Measurements from ENCODE around the gene ZNF554. TPM values are rescaled to one million over a fixed set of nuclear protein-coding genes. Genes with fewer than 3 reads are reported as not detected.

ZNF554 gene
- total RNA-seq, 2 experiments from 2014 or later = 3.5 to 3.6 TPM

- Histone ChIP-seq H3K27me3 (ENCODE audit: control insufficient read depth in 1 of 2, insufficient read depth in 2 of 2, low read length in 2 of 2) (no peaks in the 10 kb centered on the region), H3K36me3 (ENCODE audit: insufficient read depth, low read length) (peaks cover 32% of the 10 kb centered on the region), H3K4me1 (ENCODE audit: insufficient read depth, low read length) (no peaks in the 10 kb centered on the region), H3K4me3 (ENCODE audit: low read length) (no peak overlapping the region), H3K27ac (ENCODE audit: low read depth in 1 of 2, low read length in 2 of 2) (no peak overlapping the region), H3K9me3 (ENCODE audit: control insufficient read depth in 1 of 2, insufficient read depth in 1 of 2, low read length in 2 of 2) (no peaks in the 10 kb centered on the region)
- Mint-ChIP-seq H3K27ac (no peak overlapping the region), H3K27me3 (no peaks in the 10 kb centered on the region), H3K9me3 (no peaks in the 10 kb centered on the region), H3K4me3 (no peak overlapping the region), H3K36me3 (ENCODE audit: low read depth) (peaks cover 35% of the 10 kb centered on the region), H3K4me1 (ENCODE audit: low read depth) (no peaks in the 10 kb centered on the region)
- TF ChIP-seq, protein P1, sequence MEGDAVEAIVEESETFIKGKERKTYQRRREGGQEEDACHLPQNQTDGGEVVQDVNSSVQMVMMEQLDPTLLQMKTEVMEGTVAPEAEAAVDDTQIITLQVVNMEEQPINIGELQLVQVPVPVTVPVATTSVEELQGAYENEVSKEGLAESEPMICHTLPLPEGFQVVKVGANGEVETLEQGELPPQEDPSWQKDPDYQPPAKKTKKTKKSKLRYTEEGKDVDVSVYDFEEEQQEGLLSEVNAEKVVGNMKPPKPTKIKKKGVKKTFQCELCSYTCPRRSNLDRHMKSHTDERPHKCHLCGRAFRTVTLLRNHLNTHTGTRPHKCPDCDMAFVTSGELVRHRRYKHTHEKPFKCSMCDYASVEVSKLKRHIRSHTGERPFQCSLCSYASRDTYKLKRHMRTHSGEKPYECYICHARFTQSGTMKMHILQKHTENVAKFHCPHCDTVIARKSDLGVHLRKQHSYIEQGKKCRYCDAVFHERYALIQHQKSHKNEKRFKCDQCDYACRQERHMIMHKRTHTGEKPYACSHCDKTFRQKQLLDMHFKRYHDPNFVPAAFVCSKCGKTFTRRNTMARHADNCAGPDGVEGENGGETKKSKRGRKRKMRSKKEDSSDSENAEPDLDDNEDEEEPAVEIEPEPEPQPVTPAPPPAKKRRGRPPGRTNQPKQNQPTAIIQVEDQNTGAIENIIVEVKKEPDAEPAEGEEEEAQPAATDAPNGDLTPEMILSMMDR (IDR thresholded peaks at IDR 0.05) = no peak
- DNase-seq (no peak), ATAC-seq (ENCODE audit: poor library complexity) (no peak)
- POLR2A ChIA-PET = no interaction called here
- CTCF ChIA-PET = no interaction called here
- intact Hi-C loops (cut with DNase I, micrococcal nuclease) = loop anchor here in 1 of 2 experiments (10.0 kb wide), 1 partner anchor 318 kb away; no protein-coding TSS in a partner anchor
Measured at GRCh38 chr19:2797280-2797679, 22.4 kb upstream of the ZNF554 start.

- no peaks in the 10 kb centered on the region for H3K9me3 Mint-ChIP-seq
- no peak overlapping the region for H3K4me3 ChIP-seq (ENCODE audit: low read length)
- no peaks in the 10 kb centered on the region for H3K4me1 Mint-ChIP-seq (ENCODE audit: low read depth)
- intact Hi-C loops (cut with DNase I, micrococcal nuclease) = loop anchor here in 1 of 2 experiments (10.0 kb wide), 1 partner anchor 317 kb away; no protein-coding TSS in a partner anchor
- ChIA-PET POLR2A (no interaction called here), CTCF (no interaction called here)
- ATAC-seq (ENCODE audit: poor library complexity) (no peak), DNase-seq (no peak)
- H3K9me3 ChIP-seq (ENCODE audit: control insufficient read depth in 1 of 2, insufficient read depth in 1 of 2, low read length in 2 of 2) = no peaks in the 10 kb centered on the region
- TF ChIP-seq, protein P1 (IDR thresholded peaks at IDR 0.05) = no peak
- H3K27ac ChIP-seq (ENCODE audit: low read depth in 1 of 2, low read length in 2 of 2) = no peak overlapping the region
- no peak overlapping the region for H3K4me3 Mint-ChIP-seq
- no peaks in the 10 kb centered on the region for H3K27me3 Mint-ChIP-seq
- peaks cover 36% of the 10 kb centered on the region for H3K36me3 Mint-ChIP-seq (ENCODE audit: low read depth)
- H3K36me3 ChIP-seq (ENCODE audit: insufficient read depth, low read length) = peaks cover 32% of the 10 kb centered on the region
- H3K27ac Mint-ChIP-seq = no peak overlapping the region
- no peaks in the 10 kb centered on the region for H3K4me1 ChIP-seq (ENCODE audit: insufficient read depth, low read length)
- H3K27me3 ChIP-seq (ENCODE audit: control insufficient read depth in 1 of 2, insufficient read depth in 2 of 2, low read length in 2 of 2) = no peaks in the 10 kb centered on the region
Measured at GRCh38 chr19:2798158-2798685, 21.4 kb upstream of the ZNF554 start.

- no peak overlapping the region for H3K4me3 Mint-ChIP-seq
- Histone ChIP-seq H3K9me3 (ENCODE audit: control insufficient read depth in 1 of 2, insufficient read depth in 1 of 2, low read length in 2 of 2) (no peaks in the 10 kb centered on the region), H3K4me3 (ENCODE audit: low read length) (no peak overlapping the region), H3K36me3 (ENCODE audit: insufficient read depth, low read length) (peaks cover 32% of the 10 kb centered on the region), H3K4me1 (ENCODE audit: insufficient read depth, low read length) (no peaks in the 10 kb centered on the region), H3K27ac (ENCODE audit: low read depth in 1 of 2, low read length in 2 of 2) (no peak overlapping the region), H3K27me3 (ENCODE audit: control insufficient read depth in 1 of 2, insufficient read depth in 2 of 2, low read length in 2 of 2) (no peaks in the 10 kb centered on the region)
- no peak overlapping the region for H3K27ac Mint-ChIP-seq
- H3K27me3 Mint-ChIP-seq = no peaks in the 10 kb centered on the region
- intact Hi-C loops (cut with DNase I, micrococcal nuclease) = loop anchor here in 1 of 2 experiments (10.0 kb wide), 1 partner anchor 316 kb away; no protein-coding TSS in a partner anchor
- TF ChIP-seq, protein P1 (IDR thresholded peaks at IDR 0.05) = no peak
- no peaks in the 10 kb centered on the region for H3K9me3 Mint-ChIP-seq
- H3K36me3 Mint-ChIP-seq (ENCODE audit: low read depth) = peaks cover 36% of the 10 kb centered on the region
- ATAC-seq (ENCODE audit: poor library complexity) (no peak), DNase-seq (no peak)
- no peaks in the 10 kb centered on the region for H3K4me1 Mint-ChIP-seq (ENCODE audit: low read depth)
- POLR2A ChIA-PET = no interaction called here
- CTCF ChIA-PET = no interaction called here
Measured at GRCh38 chr19:2798733-2799132, 20.9 kb upstream of the ZNF554 start.
